ENCODE measurements around the gene SMIM23.
"Not testable (repeated sequence)": the region's sequence is repeated elsewhere in the genome, so short reads cannot be mapped to it uniquely, and the experiment has no call there.

SMIM23 gene

DNA sequence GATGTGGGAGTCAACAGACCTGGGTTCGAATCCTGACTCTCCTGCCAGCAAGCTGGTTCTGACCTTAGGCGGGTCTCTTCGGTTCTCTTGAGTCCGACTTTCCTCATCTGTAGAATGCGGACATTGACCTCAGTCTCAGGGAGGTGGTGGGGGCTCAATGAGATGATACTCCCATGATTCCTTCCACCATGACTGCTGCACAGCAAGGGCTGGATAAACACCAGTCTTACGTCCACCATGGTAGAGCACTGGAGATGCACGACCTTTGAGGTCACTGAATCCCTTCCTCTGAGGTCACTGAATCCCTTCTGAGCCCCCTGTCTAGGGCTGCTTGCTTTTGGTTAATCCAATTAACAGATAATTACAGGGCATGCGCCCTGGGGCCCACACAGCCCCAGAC, 12.5 kb upstream of the SMIM23 start:
- DNase-seq (ENCODE audit: low read depth): no peak

DNA sequence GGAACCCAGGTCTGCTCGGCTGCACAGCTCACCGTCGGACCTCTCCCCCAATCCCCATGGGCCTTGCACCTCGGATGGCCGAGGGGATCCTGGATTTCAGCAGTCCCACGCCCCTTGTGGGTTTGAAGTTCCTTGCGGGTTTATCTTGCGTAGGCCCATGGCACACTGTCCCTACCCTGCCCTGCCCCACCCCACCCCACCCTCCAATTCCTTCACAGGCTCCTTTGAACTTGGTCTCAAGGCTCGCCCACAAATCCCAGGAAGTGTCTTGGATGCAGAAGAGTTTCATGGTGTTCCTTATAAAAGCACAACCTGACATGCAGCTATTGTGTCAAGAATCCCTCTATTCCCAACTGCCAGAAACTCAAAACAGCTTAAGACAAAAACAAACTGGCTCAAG, 11.2 kb upstream of the SMIM23 start:
- no peak for DNase-seq (ENCODE audit: low read depth)

DNA sequence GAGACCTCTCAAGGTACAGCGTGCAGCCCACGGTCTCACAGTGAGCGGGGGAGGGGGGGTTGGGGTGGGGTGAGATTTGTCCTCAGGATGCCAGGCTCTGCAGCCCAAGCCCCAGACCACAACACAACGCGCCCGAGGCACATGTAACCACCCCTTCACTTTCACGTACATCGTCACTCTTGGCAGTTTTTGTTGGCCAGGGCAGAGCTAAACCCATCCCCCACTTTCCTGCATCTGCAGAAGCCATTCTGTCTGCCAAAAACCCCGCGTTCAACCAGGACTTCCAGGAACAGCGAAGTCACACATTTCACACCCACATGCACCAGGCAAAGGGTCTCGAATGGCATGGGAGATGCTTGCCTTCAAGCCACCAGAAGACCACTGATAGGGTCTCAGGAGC, 9.4 kb upstream of the SMIM23 start:
- no peak for DNase-seq (ENCODE audit: low read depth)

DNA sequence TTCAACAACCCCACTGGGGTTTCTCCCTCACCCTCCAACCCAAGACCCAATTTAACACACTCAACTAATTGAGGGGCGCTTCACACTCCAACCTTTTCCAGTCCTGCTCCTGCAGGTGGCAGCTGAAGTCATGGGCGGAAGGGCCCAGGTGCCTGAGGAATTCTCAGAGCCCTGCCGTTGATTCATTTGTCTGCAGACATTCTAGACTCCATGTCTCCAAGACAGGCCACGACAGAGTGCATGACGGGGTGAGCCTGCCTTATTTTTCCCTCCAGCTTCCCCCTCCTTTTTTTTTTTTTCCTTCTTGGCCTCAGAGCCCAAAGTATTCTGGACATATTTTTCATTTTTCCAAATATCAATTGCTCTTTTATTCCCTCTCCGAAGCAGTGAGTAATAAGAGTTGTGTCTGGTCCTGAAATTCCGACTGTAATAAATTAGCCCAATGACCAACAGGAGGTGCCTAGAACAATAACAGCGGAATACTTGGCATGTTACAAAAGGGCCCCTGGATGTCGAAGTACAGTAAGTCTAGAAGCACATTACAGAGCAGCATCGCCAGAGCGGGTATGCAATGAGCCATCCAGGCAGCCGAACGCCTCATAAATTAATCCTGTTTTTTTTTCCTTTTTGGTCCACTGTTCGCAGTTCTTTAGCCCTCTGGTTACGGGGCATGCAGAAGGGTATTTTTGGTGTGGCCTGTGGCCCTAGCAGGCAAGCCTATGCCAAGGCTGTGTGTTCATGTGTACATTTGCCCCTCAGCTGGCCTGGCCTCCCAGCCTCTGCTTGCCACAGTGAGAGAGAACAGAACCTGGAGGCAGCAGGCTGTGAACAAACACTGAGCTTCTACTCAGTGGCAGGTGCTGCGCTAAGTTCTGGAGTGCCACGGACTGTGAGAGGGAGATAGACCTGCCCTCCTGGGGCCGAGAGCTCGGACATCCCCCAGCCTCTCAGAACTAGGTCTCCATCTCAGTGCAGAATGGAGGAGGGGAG, 8.6 kb upstream of the SMIM23 start:
- no peak for DNase-seq (ENCODE audit: low read depth)

DNA sequence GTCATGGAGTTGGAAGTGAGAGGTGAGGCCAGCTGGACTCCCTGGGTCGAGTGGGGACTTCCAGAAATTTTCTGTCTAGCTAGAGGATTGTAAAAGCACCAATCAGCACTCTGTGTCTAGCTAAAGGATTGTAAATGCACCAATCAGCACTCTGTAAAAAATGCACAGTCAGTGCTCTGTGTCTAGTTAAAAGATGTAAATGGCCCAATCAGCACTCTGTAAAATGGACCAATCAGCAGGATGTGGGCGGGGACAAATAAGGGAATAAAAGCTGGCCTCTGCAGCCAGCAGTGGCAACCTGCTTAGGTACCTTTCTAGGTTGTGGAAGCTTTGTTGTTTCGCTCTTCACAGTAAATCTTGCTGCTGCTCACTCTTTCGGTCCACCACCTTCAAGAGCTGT, 3.9 kb upstream of the SMIM23 start:
- DNase-seq (ENCODE audit: low read depth): not testable (repeated sequence)

DNA sequence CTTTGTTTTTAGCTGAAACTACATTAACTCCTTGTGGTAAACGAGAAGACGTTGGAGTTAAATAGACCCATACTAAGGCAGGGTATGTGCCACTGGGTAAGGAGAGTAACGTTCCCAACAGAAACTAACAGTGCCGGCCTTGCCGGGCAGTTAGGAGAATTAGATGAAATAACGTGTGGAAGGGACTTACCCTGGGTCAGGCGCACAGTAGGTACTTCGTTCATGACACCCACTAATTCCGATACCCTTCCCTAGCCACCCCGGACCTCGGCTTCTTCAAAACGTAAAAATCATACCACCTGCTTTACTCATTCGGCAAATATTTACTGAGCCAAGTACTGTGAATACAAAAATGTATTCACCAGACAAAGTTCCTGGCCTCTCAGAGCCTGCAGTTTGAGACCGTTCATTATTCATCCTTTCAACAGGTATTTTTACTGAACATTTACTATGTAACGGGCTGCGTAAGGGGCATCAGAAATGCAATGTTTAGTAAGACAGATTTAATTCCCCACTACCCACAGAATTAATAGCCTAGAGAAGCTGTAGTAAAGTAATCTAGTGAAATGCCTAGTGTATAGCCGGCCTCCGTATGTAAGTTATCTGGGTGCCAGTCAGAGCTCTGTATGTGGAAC, 3.2 kb upstream of the SMIM23 start:
- DNase-seq (ENCODE audit: low read depth): no peak

DNA sequence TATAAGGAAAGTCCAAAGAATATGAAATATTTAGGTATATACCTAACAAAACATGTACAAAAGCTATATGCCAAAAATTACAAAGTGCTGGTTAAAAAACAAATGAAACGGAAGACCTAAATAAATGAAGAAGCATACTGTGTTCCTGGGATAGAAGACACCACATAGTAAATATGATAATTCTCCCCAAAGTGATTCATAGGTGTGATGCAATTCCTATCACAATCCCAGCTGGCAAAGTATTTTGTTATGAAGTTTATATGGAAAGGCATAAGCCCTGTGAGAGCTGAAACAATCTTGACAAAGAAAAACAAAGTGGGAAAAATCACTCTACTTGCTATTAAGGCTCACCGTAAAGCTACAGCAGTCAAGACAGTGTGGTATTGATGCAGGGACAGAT, 2.6 kb upstream of the SMIM23 start:
- no peak for DNase-seq (ENCODE audit: low read depth)

DNA sequence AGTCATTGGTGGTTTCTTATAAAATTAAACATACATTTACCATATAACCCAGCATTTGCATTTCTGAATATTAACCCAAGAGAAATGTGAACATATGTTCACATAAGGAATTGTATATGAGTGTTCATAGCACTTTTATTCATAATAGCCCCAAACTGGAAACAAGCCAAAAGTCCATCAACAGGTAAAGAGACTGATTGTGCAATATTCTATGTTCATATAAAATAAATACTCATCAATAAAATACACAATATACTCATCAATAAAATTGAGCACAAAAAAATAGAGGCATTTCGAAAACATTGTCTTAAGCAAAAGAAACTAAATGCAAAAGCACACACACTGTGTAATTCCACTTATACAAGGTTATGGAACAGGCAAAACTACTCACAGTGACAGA, 3.7 kb downstream of the SMIM23 start:
- no peak for DNase-seq (ENCODE audit: low read depth)

DNA sequence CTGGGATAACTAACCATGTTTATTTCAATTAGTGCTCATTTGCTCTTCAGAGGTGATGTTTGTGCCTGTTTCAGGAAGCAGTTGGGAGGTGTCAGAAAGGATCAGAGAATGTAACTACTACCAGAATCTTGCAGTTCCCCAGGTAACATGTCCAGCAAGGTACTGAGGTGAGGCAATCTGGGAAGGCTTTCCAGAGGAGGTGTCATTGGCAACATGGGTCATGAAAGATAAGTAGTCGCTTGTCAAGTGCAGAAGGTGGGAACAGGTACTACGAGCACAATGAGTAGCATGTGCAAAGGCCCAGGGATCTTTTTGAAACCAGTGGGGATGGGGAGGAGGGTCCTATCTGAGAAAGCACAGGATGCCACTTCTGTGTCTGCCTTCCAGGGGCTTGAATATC, 4.8 kb downstream of the SMIM23 start:
- no peak for DNase-seq (ENCODE audit: low read depth)

DNA sequence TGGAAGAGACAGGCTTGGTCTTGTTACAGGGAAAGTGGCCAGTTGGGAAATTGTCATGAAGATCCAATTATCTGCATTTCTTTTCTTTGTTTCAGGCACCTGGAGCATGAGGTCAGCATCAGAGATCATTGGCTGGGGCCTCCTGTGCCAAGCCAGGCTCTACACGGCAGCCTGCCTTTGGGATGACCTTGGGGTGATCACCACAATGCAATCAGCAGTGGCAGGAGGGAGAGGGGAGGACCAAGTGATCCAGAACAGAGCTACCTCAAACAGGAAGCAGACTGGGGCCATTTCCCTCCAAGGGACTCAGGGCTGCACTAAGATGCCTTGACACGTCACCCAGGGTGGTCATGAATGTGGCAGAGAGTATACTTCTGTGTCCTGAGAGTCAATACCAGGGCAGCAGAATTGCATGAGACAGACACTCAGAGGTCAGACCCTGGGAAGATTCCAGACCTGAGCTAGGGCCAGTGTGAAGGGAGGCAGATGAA, 8.9 kb downstream of the SMIM23 start:
- no peak for DNase-seq (ENCODE audit: low read depth)

DNA sequence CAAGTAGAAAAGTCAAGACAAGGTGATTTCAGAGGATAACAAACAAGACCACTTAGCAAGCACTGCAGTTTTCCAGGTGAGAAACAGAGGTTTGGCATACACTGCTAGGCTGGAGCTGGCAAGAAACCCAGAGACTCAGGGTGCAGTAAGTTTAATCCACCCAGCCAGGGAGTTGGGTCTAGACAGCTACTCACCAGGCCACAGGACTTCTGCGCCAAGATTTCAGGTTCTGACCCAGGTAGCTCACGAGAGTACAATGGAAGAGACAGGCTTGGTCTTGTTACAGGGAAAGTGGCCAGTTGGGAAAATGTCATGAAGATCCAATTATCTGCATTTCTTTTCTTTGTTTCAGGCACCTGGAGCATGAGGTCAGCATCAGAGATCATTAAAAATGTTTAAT, 9.8 kb downstream of the SMIM23 start:
- no peak for DNase-seq (ENCODE audit: low read depth)

DNA sequence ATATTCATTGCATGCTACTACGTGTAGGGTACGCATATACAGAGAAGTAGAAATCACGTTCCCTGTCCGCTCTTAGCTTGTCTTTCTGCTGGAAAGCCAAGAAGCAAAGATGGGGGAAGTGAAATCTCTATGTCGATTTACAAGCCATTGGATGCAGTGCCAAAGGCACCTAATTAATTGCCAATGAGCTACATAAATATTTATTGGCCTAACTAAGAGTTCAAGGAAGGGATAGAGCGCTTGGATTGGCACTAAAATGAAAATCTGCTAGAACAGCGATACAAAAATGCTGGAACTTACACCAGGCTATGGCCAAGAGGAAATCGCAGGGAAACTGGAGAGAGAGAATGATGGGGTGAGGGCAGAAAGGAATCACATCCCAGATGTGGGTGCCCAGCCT, 10.8 kb downstream of the SMIM23 start:
- DNase-seq (ENCODE audit: low read depth): no peak

DNA sequence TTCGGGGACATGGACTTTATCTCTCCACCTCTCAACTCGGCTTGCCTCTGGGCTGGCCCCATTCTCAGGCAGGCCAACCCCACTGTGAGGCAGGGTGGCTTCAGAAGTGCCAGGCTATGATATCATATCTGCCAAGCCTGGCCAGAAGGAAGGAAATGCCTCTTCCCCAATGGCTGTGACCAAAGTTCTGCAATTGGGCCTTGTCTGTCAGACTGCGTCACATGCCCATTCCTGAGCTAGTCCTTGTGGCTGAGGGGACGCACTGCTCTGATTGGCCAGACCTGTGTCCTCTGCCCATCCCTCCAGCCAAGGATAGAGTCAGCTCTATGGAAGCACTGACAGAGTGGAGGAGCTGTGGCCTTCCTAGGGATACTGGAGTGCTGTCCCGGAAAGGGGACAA, 11.9 kb downstream of the SMIM23 start:
- DNase-seq (ENCODE audit: low read depth): no peak

DNA sequence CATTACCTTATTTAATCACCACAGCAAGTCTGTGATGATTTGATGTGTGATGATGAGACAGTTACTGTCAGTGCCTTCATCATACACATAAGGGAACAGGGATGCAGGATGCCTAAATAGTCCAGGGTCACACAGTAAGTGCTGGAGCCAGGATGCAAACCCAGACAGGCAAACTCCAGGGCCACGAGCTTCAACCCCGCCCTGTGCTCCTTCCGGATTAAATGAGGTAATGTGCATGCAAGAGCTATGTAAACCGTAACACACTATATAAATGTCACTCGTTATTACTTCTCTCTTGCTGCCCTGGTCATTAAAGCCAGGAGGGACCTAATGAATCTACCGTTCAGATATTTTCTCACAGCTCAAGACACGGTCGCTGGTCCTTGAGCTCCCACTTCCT, 12.8 kb downstream of the SMIM23 start:
- no peak for DNase-seq (ENCODE audit: low read depth)

DNA sequence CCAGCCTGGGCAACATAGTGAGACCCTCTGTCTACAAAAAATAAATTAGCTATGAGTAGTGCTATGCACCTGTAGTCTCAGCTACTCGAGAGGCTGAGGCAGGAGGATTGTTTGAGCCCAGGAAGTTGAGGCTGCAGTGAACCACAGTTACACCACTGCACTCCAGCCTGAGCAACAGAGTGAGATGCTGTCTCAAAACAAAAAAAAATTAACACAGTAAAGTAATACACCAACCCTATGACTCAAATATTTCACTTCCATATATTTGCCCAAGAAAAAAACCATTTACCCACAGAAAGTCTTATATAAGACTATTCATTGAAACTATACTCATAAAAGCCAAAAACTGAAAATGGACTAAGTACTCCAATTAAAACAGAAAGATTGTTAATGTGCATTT, 16.2 kb downstream of the SMIM23 start:
- no peak for DNase-seq (ENCODE audit: low read depth)

DNA sequence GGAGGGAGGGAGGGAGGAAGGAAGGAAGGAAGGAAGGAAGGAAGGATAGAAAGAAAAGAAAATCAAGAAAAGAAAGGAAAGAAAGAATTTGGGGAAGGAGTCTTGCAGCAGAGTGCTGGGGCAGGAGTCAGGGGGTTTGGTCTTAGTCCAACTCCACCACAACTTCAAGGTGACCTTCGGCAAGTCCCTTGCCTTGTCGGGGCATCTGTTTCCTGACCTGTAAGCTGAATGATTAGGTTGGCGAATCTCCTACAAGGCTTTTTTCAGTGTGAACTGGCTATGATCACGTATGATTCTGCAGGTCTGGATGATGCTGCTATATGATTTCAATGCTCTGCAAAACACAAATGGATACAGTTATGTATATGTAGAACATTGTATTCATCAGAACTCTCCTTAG, 20.1 kb downstream of the SMIM23 start:
- no peak for DNase-seq (ENCODE audit: low read depth)

DNA sequence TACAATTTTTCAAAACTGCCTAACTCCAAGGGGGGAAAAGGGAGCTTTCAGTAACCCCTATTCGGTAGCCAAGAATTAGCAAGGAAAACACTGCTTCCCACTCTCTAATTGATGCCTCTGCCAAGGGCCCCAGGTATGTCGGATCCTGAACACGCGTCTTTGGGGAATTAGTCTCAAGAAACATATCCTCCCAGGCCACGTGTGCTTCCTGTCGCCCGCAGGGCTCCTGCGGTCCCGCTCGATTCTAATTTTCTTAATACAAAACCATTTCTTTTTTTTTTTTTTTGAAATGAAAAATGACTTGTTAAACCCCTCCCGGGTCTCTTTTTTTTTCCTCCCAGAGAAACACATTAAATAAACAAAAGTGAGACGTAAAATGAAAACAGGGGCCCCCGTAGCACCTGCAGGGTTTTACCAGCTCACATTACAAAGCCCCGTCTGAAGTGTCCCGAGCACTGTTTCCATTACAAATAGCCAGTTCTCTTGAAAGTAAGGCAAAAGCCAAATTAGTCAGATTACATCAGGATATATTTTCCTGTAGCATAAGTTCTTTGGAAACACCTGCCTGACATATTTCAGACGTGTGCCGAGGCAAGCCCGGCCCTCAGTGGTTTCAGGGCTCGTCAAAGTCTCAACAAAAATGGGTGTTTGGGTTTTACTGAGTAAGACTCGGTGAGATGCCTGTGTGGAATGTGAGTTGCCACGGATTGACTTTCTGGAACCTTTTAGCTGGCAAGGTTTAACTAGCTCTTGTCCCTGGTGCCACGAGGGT, 21.5 kb downstream of the SMIM23 start:
- no peak for DNase-seq (ENCODE audit: low read depth)

DNA sequence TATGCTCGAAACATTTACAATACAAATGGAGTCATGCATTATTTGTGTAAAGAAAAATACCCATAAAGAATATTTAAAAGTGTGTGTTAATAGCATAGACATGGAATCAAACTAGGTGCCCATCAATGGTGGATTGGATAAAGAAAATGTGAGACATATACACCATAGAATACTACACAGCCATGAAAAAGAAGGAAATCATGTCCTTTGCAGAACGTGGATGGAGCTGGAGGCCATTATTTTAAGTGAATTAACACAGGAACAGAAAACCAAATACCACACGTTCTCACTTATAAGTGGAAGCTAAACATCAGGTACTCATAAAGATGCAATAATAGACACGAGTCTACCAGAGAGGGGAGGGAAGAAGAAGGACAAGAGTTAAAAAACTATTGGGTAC, 22.8 kb downstream of the SMIM23 start:
- no peak for DNase-seq (ENCODE audit: low read depth)

DNA sequence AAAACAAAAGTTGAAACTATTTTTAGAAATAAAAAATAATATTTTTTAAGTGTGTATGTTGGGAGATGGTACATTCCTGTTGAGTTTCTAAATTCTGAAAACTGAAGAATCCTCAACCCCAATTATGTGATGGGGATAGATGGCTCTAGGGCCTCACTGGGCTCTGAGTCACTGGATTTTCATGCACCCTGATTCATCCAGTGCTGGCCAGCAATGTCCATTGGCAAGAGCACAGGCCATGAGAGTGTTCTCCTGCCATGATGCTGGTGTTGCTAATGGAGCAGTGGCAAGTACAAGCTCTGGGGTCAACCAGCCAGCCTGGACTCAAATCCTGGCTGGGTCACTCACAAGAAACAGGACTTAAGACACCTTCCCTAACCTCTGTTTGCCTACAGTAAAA, 23.3 kb downstream of the SMIM23 start:
- DNase-seq (ENCODE audit: low read depth): no peak

DNA sequence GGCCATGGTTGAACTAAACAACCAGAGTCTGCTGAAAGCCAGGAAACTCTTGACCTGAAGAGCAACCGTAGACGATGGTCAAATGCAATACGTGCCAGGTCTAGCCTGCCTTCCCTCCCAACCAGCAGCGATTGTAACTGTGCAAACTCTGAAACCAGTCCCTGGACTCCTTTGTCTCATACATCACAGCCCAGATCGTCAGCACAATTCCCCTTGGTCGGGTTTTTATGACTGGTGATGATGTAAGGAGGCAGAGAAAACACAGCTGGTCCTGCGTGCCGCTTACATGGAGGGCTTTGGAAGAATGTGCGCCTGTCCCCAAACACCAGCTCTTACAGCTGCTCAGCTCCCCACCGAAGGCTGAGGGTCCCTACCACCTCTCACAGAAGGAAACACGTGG, 24.6 kb downstream of the SMIM23 start:
- DNase-seq (ENCODE audit: low read depth): no peak

DNA sequence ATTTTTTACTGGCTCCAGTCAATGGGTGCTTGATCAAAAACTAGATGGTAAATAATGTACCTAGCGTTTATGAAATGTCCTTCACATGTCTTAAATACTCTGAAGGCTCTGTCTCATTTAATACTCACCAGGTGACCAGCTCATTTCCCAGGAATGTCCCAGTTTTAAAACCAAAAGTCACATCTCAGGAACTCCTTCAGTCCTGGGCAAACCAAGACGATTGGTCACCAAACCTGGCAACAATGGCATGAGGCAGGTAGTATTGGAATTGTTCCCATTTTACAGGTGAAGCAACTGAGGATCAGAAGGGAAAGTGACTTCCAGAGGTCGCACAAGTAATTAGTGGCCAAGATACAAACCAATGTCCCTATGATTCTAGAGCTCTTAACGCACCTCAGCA, 27.7 kb downstream of the SMIM23 start:
- no peak for DNase-seq (ENCODE audit: low read depth)

DNA sequence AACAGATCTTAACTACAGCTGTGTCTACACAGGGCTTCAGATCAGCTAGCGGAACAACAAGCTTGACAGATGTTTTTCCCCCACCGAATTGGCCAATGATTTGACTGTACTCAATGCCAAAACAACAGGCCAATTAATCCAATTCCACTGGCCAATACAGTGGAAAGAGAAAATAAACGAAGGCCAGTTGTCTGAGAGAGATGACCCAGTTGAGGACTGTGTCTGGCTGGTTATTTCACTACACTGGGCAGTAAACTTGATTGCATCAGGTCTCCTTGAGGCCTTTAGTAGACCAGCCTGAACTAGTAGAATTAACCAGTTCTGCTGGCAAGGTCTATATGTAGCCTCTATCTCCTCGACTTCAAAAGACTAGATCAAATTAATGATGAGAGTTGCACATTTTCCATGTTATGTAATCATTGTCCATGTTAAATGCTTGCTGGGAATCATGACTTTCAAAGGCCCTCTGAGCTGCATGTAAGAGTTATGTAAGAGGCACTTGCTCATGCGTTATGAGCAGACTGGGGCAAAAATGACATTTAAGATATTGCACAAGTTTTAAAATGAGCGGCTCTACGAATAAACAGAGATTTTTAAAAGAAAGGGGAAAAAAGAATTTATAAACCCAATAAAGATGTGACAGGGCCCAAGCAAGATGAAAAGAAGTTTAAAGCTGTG, 28.3 kb downstream of the SMIM23 start:
- DNase-seq (ENCODE audit: low read depth): no peak

Data from stimulated activated CD4-positive, alpha-beta T cell treated with anti-CD3 and anti-CD28 coated beads, Interleukin-2, amount 100 ng/mL, for 4 hours (primary cell).